ENCODE data around the gene SEC24D.

DNA sequence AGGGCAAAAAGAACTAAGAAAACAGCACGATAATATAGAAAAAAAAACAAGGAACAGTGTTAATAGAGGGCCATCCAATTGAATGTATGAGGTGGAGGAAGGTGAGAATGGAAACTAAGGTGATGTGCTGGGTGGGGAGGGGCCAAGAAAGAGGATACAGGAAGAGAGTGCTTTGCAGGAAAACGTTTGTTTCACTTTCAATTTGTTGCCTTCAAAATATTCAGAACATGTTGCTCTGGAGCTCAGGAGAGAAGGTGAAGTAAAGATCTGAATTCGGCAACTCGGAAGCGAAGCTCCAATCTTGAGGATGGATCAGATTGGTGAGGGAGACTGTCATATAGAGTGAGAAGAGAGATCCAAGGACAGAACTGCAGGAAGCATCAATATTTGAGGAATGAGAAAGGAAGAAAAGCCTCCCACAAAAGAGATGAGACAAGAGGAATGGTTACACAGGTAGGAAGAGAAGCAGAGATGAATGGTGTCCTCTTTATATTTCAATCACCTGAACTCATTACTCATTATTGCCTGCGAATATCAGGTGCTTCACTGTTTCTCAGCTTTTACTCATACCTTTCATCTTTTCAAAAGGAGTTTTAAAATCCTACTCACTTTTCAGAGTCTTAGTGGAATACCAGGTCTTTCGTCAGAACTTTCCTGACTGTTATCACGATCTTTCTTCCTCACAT, 14.7 kb upstream of the SEC24D start:
- TF ChIP-seq CTCF (IDR thresholded peaks at IDR 0.05) (no peak), ZFX (IDR thresholded peaks at IDR 0.05; ENCODE audit: borderline replicate concordance) (no peak)
